HepG2 (cell line): Measurements from ENCODE around the gene EAF1. TPM values are rescaled to one million over a fixed set of nuclear protein-coding genes. Genes with fewer than 3 reads are reported as not detected.

ENCODE experiments used
- CCAR2 ChIP-seq: fragments of 200-400 bp; formaldehyde crosslinking; optimal IDR thresholded peaks from 2 replicates; pipeline ENCODE3; 2018; ENCODE audit warnings: low read depth, mild to moderate bottlenecking, low read length, moderate library complexity
- CCDC6 ChIP-seq: sonication (generic); formaldehyde crosslinking; IDR thresholded peaks from 2 replicates; pipeline ENCODE4 v1.8.1; 2022; ENCODE audit warnings: mild to moderate bottlenecking, missing genetic modification reagents, moderate library complexity
- HDAC2 ChIP-seq: sonication (generic); formaldehyde crosslinking; IDR thresholded peaks from 2 replicates; pipeline ENCODE4 v1.4.0; 2020; ENCODE audit warnings: missing genetic modification reagents
- IRX3 ChIP-seq: sonication (generic); formaldehyde crosslinking; IDR thresholded peaks from 2 replicates; pipeline ENCODE4 v1.8.1; 2023; ENCODE audit warnings: mild to moderate bottlenecking, low read depth, missing genetic modification reagents, borderline replicate concordance
- MEIS2 ChIP-seq: sonication (generic); formaldehyde crosslinking; IDR thresholded peaks from 2 replicates; pipeline ENCODE4 v1.9.0; 2021; ENCODE audit warnings: mild to moderate bottlenecking, missing genetic modification reagents
- NFKB2 ChIP-seq: sonication (generic); formaldehyde crosslinking; IDR thresholded peaks from 2 replicates; pipeline ENCODE4 v1.4.0; 2020; ENCODE audit warnings: missing genetic modification reagents, borderline replicate concordance
- PAWR ChIP-seq: sonication (generic); formaldehyde crosslinking; IDR thresholded peaks from 2 replicates; pipeline ENCODE4 v1.4.0; 2020; ENCODE audit warnings: missing genetic modification reagents, mild to moderate bottlenecking, borderline replicate concordance
- POLR2AphosphoS5 ChIP-seq: IDR thresholded peaks from 2 replicates; pipeline ENCODE4 v1.6.1; 2012; ENCODE audit warnings: low read depth, low read length
- SIX4 ChIP-seq: sonication (generic); formaldehyde crosslinking; IDR thresholded peaks from 2 replicates; pipeline ENCODE4 v1.4.0; 2020; ENCODE audit warnings: missing genetic modification reagents
- ZBTB38 ChIP-seq: sonication (generic); formaldehyde crosslinking; IDR thresholded peaks from 2 replicates; pipeline ENCODE4 v1.5.1; 2020; ENCODE audit warnings: mild to moderate bottlenecking, missing genetic modification reagents
- ZNF547 ChIP-seq: sonication (generic); formaldehyde crosslinking; IDR thresholded peaks from 2 replicates; pipeline ENCODE4 v1.5.1; 2020; ENCODE audit warnings: mild to moderate bottlenecking, missing genetic modification reagents
- ZNF550 ChIP-seq: sonication (generic); formaldehyde crosslinking; IDR thresholded peaks from 2 replicates; pipeline ENCODE4 v1.4.0; 2020; ENCODE audit warnings: mild to moderate bottlenecking, missing genetic modification reagents, borderline replicate concordance
- ZNF749 ChIP-seq: sonication (generic); formaldehyde crosslinking; IDR thresholded peaks from 2 replicates; pipeline ENCODE4 v1.8.0; 2022; ENCODE audit warnings: mild to moderate bottlenecking, missing genetic modification reagents, moderate library complexity, borderline replicate concordance
- ZNF891 ChIP-seq: sonication (generic); formaldehyde crosslinking; IDR thresholded peaks from 2 replicates; pipeline ENCODE4 v1.5.0; 2020; ENCODE audit warnings: mild to moderate bottlenecking, missing genetic modification reagents
- polyA plus RNA-seq, 8 experiments: library from polyadenylated mRNA; depleted of rRNA in 3 of 8; stranded (reverse) in 7 of 8; unstranded in 1 of 8; fragments of >200 nt; fragmentation: Illumina TruSeq in 4 of 8; extraction: Trizol in 4 of 8; gene quantifications; 2 replicates each; pipeline versions ENCODE4 v1.2.1 to v1.2.3, GENCODE V29; 2011 to 2016; ENCODE audit warnings: low read depth in 4 of 8, missing spikeins in 1 of 8, mixed read lengths in 1 of 8; ENCODE audit not compliant: insufficient read depth in 1 of 8
- total RNA-seq, 5 experiments: library from RNA; depleted of rRNA; stranded (reverse); fragments of >200 nt; fragmentation: Illumina TruSeq; extraction: Trizol; gene quantifications; 2 replicates each; pipeline ENCODE4 v1.2.3, GENCODE V29; 2016; ENCODE audit warnings: low read depth in 1 of 5
- TF ChIP-seq, protein P1 (sequence below): sonication (generic); formaldehyde crosslinking; IDR thresholded peaks from 2 replicates; pipeline ENCODE4 v1.4.0; 2020; ENCODE audit warnings: mild to moderate bottlenecking, missing genetic modification reagents
- TF ChIP-seq, protein P2 (sequence below): sonication (generic); formaldehyde crosslinking; IDR thresholded peaks from 2 replicates; pipeline ENCODE4 v1.4.0; 2020; ENCODE audit warnings: missing genetic modification reagents, mild to moderate bottlenecking, borderline replicate concordance
- TF ChIP-seq, protein P3 (sequence below): sonication (generic); formaldehyde crosslinking; IDR thresholded peaks from 2 replicates; pipeline ENCODE4 v1.5.0; 2020; ENCODE audit warnings: missing genetic modification reagents, mild to moderate bottlenecking, borderline replicate concordance

EAF1 gene
- total and polyA plus RNA-seq, 2 of the 13 experiments (the other 11 are each of a cell fraction or from before 2014, with no cell fraction given) = 8.1 to 30.0 TPM

DNA sequence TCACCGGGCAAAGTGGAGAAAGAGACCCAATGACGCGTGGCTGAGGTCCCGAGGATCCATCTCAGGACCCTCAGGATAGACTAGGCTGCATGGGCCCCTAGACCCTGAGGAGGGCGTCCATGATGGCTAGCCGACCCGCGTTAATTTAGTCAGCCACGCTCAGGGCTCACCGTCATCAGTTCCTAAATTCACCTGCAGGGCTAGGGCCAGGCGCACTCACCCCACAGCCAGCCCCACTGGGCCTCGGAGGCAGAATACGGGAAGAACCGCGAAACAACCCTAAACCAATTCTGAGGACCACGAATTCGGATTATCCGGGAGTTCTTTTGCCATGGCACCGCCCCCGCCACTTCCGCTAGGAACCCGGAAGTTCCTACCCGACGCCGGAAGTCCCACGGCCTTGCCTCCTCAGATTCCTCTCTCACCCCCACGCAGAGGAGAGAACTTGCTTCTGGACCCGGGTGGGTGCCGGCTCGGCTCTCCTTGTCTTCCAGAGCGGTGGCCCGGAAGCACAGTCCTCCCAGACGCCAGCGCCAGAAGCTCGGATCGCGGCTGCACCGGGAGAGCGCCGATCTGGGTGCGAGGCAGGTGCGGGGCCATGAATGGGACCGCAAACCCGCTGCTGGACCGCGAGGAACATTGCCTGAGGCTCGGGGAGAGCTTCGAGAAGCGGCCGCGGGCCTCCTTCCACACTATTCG, at the start of gene EAF1, which contains the start of gene METTL6 (continued):
- TF ChIP-seq, protein P1, sequence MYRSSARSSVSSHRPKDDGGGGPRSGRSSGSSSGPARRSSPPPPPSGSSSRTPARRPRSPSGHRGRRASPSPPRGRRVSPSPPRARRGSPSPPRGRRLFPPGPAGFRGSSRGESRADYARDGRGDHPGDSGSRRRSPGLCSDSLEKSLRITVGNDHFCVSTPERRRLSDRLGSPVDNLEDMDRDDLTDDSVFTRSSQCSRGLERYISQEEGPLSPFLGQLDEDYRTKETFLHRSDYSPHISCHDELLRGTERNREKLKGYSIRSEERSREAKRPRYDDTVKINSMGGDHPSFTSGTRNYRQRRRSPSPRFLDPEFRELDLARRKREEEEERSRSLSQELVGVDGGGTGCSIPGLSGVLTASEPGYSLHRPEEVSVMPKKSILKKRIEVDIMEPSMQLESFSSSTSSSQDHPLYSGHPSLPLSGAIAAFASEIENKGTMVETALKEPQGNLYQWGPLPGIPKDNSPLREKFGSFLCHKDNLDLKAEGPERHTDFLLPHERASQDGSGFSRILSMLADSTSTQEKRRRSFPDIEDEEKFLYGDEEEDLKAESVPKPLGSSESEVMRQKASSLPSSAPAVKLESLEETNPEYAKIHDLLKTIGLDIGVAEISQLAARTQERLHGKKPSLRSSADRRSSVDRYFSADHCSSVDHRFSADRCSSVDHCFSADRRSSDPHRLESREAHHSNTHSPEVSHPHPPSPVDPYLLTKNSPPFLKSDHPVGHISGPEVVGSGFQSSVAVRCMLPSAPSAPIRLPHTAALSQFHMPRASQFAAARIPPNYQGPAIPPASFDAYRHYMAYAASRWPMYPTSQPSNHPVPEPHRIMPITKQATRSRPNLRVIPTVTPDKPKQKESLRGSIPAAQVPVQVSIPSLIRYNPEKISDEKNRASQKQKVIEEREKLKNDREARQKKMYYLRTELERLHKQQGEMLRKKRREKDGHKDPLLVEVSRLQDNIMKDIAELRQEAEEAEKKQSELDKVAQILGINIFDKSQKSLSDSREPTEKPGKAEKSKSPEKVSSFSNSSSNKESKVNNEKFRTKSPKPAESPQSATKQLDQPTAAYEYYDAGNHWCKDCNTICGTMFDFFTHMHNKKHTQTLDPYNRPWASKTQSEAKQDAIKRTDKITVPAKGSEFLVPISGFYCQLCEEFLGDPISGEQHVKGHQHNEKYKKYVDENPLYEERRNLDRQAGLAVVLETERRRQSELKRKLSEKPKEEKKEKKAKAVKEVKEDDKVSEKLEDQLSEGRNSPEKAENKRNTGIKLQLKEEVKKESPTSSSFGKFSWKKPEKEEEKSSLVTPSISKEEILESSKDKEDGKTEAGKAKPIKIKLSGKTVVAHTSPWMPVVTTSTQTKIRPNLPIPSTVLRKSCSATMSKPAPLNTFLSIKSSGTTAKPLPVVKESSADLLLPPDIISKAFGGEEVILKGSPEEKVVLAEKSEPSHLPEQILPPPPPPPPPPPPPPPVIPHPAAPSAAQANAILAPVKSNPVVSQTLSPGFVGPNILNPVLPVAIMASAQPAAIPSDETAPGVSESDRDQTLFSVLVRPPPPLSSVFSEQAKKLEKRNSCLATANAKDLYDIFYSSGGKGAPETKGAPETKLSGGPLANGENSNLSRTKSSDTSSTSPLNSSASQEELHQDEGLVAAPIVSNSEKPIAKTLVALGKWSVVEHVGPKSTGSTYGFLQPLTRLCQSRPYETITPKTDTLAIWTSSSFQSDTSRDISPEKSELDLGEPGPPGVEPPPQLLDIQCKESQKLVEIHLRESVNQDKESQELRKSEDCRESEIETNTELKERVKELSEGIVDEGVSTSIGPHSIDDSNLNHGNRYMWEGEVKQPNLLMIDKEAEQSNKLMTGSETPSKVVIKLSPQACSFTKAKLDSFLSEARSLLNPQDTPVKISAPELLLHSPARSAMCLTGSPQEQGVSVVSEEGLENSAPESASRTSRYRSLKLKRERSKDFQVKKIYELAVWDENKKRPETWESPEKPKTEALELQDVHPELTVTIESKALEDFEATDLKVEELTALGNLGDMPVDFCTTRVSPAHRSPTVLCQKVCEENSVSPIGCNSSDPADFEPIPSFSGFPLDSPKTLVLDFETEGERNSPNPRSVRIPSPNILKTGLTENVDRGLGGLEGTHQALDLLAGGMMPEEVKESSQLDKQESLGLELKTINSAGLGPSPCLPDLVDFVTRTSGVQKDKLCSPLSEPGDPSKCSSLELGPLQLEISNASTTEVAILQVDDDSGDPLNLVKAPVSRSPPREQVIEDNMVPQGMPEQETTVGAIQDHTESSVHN (CRISPR knock-in tag) = no peak
- TF ChIP-seq MEIS2 (no peak), POLR2AphosphoS5 (peak; percentile 81), ZBTB38 (CRISPR knock-in tag) (no peak), HDAC2 (no peak; the same call in 1 of the 2 replicates), CCDC6 (0 out of 2 replicates have a peak, but pooled peaks have one; percentile 49), ZNF550 (CRISPR knock-in tag) (no peak), CCAR2 (no peak), ZNF547 (CRISPR knock-in tag) (peak; percentile 44; the same call in 1 of the 2 replicates), ZNF749 (CRISPR knock-in tag) (peak; percentile 54; the same call in 1 of the 2 replicates), IRX3 (0 out of 2 replicates have a peak, but pooled peaks have one; percentile 67), ZNF891 (CRISPR knock-in tag) (peak; percentile 76; the same call in 1 of the 2 replicates), SIX4 (CRISPR knock-in tag) (0 out of 2 replicates have a peak, but pooled peaks have one; percentile 9), NFKB2 (CRISPR knock-in tag) (peak; percentile 70), PAWR (CRISPR knock-in tag) (no peak)
- TF ChIP-seq, protein P2, sequence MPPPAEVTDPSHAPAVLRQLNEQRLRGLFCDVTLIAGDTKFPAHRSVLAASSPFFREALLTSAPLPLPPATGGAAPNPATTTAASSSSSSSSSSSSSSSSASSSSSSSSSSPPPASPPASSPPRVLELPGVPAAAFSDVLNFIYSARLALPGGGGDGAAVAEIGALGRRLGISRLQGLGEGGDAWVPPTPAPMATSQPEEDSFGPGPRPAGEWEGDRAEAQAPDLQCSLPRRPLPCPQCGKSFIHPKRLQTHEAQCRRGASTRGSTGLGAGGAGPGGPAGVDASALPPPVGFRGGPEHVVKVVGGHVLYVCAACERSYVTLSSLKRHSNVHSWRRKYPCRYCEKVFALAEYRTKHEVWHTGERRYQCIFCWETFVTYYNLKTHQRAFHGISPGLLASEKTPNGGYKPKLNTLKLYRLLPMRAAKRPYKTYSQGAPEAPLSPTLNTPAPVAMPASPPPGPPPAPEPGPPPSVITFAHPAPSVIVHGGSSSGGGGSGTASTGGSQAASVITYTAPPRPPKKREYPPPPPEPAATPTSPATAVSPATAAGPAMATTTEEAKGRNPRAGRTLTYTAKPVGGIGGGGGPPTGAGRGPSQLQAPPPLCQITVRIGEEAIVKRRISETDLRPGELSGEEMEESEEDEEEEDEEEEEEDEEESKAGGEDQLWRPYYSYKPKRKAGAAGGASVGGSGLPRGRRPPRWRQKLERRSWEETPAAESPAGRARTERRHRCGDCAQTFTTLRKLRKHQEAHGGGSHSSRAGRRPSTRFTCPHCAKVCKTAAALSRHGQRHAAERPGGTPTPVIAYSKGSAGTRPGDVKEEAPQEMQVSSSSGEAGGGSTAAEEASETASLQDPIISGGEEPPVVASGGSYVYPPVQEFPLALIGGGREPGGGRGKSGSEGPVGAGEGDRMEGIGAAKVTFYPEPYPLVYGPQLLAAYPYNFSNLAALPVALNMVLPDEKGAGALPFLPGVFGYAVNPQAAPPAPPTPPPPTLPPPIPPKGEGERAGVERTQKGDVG = peak; percentile 20; the same call in 1 of the 2 replicates
- TF ChIP-seq, protein P3, sequence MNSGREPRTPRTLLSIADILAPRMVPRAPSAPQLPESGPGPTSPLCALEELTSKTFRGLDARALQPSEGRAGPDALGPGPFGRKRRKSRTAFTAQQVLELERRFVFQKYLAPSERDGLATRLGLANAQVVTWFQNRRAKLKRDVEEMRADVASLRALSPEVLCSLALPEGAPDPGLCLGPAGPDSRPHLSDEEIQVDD = no peak
